Measurements from ENCODE around the gene CPT1A.
A peak's percentile ranks its signal among the peaks of the same experiment; 100 is the strongest.

Gene CPT1A

DNA sequence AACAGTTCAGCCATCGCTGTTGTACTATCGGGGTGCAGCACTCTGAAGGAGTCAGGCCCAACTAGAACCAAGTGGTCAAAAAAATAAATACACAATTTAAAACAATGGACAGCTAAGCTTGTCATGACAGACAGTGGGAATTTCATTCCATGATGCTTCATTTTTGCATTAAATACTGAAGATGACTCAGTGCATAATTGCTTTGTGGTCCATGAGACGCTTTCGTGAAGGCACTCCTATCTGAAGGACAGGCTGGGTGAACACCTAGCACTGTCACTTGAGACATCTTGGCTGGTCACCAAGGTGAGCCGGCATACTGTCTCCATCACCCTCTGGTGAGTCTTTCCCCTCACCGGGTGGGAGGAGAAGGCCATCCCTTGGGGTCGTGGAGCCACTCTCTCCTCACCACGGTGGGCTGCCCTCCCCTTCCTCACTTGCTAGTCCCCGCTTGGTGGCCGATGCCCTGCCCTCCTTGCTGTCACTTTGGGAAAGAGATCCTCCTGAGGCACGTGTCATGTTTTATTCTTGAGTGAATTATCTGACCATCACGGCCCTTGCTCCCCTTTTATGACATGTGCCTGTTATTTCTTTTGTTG lies 85.4 kb downstream of the CPT1A start:
- no peak for DNase-seq (ENCODE audit: low read depth)

GRCh38 chr11:68753300-68753699 lies 88.4 kb downstream of the CPT1A start:
- DNase-seq (ENCODE audit: low read depth) = no peak

- DNase-seq (ENCODE audit: low read depth) = peak; percentile 78
These were observed 90.3 kb downstream of the CPT1A start, which contains the start of gene TESMIN for GRCh38 chr11:68751331-68751856. Gene TESMIN, minus strand, starts transcription at chr11:68751520. Its CDS starts 860 bp downstream, at chr11:68750660.

DNA sequence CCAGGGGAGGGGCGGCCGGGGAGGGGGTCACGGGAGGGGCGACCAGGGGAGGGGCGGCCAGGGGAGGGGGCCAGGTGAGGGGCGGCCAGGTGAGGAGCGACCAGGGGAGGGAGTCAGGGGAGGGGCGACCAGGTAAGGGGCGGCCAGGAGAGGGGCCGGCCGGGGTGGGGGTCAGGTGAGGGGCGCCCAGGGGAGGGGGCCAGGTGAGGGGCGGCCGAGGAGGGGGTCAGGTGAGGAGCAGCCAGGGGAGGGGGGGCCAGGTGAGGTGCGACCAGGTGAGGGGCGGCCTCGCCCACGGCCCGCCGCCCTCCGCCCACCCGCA lies 90.8 kb downstream of the CPT1A start:
- no peak for DNase-seq (ENCODE audit: low read depth)

DNA sequence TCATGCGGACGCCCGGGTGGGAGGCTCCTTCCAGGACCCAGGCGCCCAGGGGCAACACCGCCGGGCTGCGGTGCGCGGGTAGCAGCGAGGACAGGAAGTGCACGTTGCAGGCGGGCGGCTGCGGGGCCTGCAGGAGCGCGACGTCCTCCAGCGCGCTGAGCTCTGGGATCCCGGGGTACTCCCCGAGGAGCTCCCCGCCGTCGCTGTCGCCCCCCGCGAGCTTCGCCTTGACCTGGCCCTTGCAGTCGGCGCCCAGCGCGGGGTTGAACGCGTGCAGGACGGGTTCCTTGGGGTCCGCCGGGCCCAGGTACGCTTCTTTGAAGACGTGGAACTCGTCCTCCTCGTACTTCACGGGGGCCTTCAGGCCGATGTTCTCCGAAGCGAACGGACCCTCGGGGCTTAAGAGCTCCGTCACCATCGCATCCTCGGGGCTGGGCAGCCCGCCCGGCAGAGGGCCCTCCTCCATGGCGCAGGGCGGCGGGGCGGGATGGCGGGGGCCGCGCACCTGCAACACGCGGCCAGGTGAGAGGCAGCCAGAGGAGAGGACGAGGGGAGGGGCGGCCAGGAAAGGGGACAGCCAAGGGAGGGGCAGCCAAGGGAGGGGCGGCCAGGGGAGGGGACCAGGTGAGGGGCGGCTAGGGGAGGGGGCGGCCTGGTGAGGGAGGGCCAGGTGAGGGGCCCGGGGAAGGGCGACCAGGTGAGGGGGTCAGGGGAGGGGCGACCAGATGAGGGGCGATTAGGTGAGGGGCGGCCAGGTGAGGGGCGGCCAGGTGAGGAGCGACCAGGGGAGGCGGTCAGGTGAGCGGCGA lies 91.3 kb downstream of the CPT1A start:
- DNase-seq (ENCODE audit: low read depth) = no peak

DNA sequence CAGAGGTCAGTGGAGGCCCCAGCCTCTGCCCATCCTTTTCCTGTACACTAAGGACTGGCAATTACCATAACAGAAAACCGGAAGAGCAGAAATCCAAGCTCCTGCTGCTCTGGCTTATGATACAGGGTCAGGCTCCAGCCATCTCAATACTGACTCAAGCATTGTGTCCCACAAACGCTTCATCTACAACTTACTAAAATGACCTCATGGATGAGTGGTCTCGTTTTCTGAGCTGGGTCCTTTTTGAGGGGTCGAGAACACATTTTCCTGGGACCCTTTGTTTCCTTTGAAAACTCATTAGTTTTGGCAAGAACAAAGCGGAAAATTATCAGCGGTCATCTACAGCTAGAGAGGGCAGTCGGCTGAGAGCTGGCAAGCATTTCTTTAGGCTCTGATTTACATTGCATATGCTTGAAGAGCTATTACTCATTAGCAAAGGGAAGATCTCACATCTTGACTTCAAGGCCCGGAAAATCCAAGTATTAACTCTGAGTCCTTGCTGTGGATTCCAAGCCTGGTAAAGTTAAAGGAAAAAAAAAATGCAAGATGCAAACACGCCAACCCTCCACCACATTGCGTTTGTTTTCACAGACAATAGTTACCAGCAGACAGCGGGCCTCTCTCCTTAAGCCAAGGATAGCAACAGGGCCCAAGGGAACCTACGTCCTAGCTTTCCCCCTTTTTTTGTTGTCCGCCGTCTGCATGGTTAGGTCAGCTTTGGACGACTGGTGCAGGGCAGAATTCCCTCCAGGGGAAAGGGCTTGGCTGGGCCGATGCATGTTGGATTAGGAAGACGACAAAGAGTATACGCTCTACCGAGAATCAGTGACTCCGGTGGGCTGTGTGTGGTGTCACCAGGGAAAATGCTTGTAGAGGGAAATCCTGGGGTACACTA lies 92.2 kb downstream of the CPT1A start:
- DNase-seq (ENCODE audit: low read depth) = no peak

GRCh38 chr11:68748061-68748460 lies 93.7 kb downstream of the CPT1A start:
- no peak for DNase-seq (ENCODE audit: low read depth)

GRCh38 chr11:68743539-68743938 lies 98.2 kb downstream of the CPT1A start:
- no peak for DNase-seq (ENCODE audit: low read depth)

GRCh38 chr11:68741463-68741862 lies 100.3 kb downstream of the CPT1A start:
- no peak for DNase-seq (ENCODE audit: low read depth)

DNA sequence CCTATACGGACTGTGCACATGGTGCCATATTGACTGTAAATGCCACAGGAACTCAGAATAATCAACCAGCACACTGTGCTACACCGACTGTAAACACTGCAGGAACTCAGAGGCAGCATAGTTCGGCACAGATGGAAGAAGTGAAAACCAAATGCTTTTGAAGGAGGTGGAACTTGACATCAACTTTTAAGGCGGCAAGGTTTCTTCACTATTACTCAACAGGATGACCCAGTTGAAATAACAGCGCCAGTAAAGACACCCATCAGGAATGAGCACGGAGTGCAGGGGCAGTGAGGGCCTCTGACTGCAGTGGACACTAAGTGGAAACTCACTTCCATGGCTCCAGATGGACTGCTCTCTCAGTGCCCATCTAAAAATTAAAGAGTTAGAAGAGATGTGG lies 106.1 kb downstream of the CPT1A start:
- DNase-seq (ENCODE audit: low read depth) = no peak

DNA sequence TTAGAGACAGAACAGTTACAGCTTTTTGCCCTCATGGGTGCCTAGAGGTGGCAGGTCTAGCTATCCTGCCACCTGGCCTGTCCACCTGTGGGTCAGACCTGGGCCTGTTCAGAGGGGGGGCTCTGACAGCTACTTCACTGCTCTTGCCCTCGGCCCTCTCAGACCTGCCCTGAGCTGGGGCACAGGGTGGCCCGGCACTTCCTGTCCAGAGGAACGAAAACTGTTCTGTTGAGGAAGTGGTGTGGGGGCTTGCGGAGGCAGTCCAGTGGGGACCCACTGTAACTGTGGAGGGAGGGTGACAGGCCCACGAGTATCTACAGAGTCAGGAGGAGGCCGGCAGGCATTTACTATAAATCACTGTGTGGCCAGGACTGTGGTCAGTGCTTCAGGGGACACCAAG lies 106.6 kb downstream of the CPT1A start:
- no peak for DNase-seq (ENCODE audit: low read depth)

DNA sequence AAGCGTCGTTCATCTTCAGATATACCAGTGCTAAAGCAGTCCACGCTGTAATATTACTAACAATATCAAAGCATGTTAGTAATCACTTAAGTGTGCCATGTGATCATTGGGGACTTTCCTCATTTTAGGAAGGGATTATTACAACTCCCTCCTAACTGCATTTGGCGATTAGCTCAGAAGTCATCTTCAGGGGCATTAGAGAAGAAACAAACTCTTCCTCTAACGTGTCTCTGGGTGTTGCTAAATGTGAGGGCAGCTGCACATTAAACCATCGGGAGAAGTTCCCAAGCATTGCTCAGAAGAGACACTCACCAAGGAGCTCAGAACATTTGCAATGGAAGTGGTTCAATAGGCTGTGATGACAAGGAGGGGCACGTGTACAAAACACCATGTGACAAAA lies 107.6 kb downstream of the CPT1A start:
- DNase-seq (ENCODE audit: low read depth) = no peak

- no peak for DNase-seq (ENCODE audit: low read depth)
These were observed 113.9 kb downstream of the CPT1A start for GRCh38 chr11:68727783-68728182.

DNA sequence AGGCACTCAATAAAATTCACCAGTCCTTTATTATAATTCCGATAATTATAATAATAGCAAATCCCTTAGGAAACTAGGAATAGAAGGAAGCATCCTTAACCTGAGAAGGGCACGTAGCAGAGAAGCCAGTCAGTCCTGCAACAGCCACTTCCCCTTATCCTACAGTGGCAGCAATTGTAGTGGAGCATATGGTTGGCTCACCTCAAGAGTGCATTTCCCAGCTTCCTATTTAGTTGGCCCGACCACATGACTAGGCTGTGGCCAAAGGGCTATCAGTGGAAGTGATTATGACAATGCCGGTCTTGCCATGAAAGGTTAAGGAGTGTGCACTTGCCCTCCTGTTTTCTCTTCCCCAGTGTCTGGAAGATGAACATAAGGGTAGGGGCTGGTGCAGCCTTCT lies 117.4 kb downstream of the CPT1A start:
- no peak for DNase-seq (ENCODE audit: low read depth)

GRCh38 chr11:68722143-68722542 lies 119.6 kb downstream of the CPT1A start:
- DNase-seq (ENCODE audit: low read depth) = no peak

DNA sequence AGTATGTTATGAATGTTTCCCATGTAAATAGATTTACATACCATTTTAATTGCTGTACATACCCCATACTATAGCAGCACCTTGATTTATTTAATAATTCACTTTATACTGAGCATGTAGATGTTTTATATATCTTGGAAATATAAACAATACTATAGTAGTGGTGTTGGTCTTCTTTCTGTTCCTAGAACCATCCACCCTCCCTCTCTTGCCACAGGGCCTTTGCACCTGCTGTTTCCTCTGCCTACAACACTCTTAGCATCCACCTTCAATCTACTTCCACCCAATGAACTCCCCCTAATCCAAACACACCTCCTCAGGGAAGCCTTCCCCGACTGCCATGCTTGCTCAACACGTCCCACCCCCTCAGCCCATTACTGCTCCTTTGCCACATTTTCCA lies 120.6 kb downstream of the CPT1A start:
- DNase-seq (ENCODE audit: low read depth) = no peak

DNA sequence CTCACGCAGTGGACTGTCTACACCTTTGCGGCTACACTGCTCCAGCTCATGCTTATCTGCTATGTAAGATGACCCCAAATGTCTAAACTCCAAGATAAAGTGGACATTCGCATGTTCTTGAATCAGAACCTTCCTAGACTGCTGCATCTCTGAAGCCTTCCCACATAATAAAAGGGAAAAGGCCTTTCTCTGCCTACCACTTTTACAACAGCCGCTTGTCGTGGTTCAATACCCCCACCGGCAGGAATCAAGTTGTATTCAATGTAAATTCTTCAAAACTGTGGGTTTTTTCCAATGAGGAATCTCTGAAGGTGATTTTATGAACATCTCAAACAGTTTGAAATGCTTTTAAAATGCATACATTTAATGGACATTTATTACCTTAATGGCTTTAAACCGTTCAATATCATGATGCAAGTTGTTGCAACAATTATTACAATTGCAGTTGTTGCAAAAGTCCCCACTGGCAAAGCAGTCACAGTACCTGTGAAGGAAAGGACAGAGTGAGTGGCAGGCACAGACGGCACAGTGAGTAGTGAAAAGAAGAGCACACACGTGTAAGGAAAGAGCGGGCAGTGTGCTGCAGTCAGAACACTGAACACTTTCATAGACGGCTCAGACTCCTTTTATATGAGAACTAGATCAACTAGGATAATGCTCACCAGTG lies 126.1 kb downstream of the CPT1A start:
- no peak for DNase-seq (ENCODE audit: low read depth)

- no peak for DNase-seq (ENCODE audit: low read depth)
These were observed 127.5 kb downstream of the CPT1A start for GRCh38 chr11:68714060-68714856.

GRCh38 chr11:68711114-68711513 lies 130.6 kb downstream of the CPT1A start:
- no peak for DNase-seq (ENCODE audit: low read depth)

GRCh38 chr11:68710409-68710808 lies 131.3 kb downstream of the CPT1A start:
- no peak for DNase-seq (ENCODE audit: low read depth)

DNA sequence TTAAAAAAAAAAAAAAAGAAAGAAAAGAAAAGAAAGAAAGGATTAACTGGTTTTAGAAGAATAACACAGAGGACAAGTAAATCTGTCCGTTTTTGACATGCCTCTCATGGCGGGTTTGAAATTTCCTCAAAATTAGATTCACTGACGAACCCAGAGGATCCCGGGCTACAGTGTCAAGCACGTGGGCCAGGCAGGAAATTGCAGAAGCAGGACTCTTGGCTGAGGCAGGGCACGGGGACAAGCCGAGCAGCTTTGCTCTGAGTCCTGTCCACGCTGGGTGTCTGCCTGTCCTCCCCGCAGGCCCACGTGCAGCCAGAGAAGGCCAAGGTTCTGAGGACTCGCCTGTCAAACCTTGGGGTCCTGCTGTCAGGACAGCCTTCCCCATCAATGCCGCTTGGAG lies 132.7 kb downstream of the CPT1A start:
- no peak for DNase-seq (ENCODE audit: low read depth)
